ENCODE measurements around the gene TIAM2.
"Not testable (repeated sequence)": the region's sequence is repeated elsewhere in the genome, so short reads cannot be mapped to it uniquely, and the experiment has no call there.

The TIAM2 gene

DNA sequence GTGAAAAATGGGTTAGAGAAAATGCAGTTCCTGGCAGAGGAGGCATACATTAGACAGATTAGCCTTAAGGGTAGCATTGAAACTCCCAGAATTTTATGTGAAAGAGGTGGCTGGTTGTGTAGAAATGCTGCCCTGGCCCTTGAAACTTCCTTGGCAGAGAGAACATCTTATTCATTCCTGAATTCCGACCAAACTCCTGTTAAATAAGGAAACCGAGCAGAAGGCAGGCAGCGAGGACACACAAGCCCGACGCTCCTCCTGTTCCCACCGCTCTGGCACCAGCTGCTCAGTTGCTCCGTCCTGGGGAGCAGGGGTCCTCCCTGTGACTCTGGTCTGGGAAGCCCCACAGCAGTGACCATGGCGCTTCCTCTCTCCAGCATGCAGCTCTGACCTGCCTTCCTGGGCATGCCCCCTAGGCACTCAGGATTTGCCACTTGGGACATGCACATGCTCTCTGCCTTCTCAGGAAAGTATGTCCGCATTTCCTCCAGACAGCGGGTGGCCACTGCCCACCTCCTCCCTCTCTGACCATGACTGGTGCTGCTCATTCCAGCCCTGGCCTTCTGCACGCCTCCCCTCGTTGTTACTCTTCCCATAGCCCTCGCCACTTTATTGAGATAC lies 233.5 kb downstream of the TIAM2 start:
- DNase-seq (ENCODE audit: low spot score) = no peak
- in situ Hi-C loops (cut with MboI; ENCODE audit: low pct_unique_long_range_greater_than_20kb, low sequenced_read_pairs, unreplicated experiment) = no loop called here
- TF ChIP-seq, protein P1, sequence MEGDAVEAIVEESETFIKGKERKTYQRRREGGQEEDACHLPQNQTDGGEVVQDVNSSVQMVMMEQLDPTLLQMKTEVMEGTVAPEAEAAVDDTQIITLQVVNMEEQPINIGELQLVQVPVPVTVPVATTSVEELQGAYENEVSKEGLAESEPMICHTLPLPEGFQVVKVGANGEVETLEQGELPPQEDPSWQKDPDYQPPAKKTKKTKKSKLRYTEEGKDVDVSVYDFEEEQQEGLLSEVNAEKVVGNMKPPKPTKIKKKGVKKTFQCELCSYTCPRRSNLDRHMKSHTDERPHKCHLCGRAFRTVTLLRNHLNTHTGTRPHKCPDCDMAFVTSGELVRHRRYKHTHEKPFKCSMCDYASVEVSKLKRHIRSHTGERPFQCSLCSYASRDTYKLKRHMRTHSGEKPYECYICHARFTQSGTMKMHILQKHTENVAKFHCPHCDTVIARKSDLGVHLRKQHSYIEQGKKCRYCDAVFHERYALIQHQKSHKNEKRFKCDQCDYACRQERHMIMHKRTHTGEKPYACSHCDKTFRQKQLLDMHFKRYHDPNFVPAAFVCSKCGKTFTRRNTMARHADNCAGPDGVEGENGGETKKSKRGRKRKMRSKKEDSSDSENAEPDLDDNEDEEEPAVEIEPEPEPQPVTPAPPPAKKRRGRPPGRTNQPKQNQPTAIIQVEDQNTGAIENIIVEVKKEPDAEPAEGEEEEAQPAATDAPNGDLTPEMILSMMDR (IDR thresholded peaks at IDR 0.05; ENCODE audit: extremely low read depth, insufficient read depth, missing control alignments) = no peak

DNA sequence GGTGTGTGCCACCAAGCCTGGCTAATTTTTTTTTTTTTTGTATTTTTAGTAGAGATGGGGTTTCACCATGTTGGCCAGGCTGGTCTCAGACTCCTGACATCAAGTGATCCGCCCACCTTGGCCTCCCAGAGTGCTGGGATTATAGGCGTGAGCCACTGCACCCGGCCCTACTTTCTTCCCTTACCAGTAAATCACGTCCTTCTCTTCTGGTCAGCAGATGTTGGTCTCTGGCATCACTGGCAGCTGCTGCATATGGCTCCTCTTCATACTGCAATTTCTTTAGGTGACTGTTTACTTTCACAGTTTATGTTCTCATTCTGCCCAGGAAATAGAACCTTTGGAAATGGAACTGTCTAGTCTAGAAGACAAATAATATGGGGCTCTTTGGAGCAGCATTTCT lies 235.9 kb downstream of the TIAM2 start:
- not testable (repeated sequence) for DNase-seq (ENCODE audit: low spot score)

DNA sequence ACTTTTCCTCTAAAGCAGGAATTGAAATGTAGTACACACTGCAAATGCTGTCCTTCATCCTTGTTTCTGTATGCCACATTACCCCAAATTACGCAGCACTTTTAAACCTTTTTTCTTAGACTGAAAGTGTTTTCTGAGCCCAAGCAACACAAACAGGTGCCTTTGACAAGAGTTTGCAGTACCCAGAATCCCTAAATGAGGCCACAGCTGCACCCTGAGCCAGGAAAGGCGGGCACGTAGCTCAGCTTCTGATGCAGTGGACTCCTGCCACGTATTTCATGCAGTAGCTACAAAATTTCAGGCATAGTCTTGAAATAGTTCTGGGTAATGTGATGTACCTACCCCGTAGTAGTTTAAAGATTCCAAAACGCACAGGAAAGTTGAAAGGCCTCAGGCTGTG lies 237.7 kb downstream of the TIAM2 start:
- TF ChIP-seq, protein P1 (IDR thresholded peaks at IDR 0.05; ENCODE audit: extremely low read depth, insufficient read depth, missing control alignments) = no peak
- DNase-seq (ENCODE audit: low spot score) = no peak
- in situ Hi-C loops (cut with MboI; ENCODE audit: low pct_unique_long_range_greater_than_20kb, low sequenced_read_pairs, unreplicated experiment) = no loop called here

More for the DNA sequence above, 235.9 kb downstream of the TIAM2 start:
- in situ Hi-C loops (cut with MboI; ENCODE audit: low pct_unique_long_range_greater_than_20kb, low sequenced_read_pairs, unreplicated experiment) = not testable (repeated sequence)

DNA sequence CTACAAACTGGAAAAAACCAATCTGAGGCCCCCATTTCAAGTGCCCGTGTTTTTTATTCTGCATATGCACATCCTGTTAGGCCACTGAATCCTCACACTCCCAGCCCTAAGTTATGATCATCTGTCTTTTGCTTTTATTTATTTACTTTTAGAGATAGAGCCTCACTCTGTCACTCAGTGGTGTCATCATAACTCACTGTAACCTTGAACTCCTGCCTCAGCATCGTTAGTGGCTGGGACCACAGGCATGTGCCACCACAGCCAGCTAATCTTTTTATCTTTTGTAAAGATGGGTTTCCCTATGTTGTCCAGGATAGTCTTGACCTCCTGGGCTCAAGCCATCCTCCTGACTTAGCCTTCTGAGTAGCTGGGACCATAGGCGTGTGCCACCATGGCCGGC lies 239.1 kb downstream of the TIAM2 start:
- TF ChIP-seq, protein P1 (IDR thresholded peaks at IDR 0.05; ENCODE audit: extremely low read depth, insufficient read depth, missing control alignments) = no peak
- DNase-seq (ENCODE audit: low spot score) = no peak
- in situ Hi-C loops (cut with MboI; ENCODE audit: low pct_unique_long_range_greater_than_20kb, low sequenced_read_pairs, unreplicated experiment) = no loop called here

DNA sequence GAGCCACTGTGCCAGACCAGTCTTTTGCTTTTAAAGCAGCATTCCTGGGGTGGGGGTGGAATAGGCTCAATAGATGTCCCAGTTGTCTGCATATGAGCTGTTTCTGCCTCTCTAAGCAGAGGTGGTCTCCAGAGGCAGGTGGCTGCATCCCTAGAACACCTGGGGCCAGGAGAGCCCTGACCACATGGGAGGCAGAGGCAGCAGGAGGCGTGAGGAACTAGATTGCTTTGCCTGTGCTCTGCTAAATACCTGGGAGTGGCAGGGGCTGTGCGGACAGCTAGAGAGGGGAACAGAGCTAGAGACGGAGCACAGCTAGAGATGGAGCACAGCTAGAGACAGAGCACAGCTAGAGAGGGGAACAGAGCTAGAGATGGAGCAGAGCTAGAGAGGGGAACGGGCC lies 239.6 kb downstream of the TIAM2 start:
- in situ Hi-C loops (cut with MboI; ENCODE audit: low pct_unique_long_range_greater_than_20kb, low sequenced_read_pairs, unreplicated experiment) = no loop called here
- TF ChIP-seq, protein P1 (IDR thresholded peaks at IDR 0.05; ENCODE audit: extremely low read depth, insufficient read depth, missing control alignments) = no peak
- DNase-seq (ENCODE audit: low spot score) = no peak

DNA sequence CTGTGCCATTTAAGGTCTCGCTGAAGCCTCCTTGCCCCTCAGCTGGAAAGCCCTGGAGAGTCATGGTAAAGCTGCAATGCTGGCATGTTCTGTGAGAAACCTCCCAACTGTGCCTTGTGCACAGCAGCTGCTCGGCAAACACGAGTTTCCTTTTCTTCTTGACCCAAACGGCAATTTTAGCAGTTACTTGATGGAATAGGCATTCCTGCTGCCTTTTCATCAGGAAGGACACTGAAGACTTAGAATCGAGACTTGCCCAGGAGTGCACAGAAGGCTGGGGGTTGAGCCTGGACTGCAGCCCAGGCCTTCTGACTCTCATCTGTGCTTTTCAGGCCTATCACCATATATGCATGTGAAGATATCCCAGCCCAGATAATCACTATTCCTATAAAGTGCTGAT lies 240.0 kb downstream of the TIAM2 start:
- TF ChIP-seq, protein P1 (IDR thresholded peaks at IDR 0.05; ENCODE audit: extremely low read depth, insufficient read depth, missing control alignments) = no peak
- in situ Hi-C loops (cut with MboI; ENCODE audit: low pct_unique_long_range_greater_than_20kb, low sequenced_read_pairs, unreplicated experiment) = no loop called here
- DNase-seq (ENCODE audit: low spot score) = no peak

DNA sequence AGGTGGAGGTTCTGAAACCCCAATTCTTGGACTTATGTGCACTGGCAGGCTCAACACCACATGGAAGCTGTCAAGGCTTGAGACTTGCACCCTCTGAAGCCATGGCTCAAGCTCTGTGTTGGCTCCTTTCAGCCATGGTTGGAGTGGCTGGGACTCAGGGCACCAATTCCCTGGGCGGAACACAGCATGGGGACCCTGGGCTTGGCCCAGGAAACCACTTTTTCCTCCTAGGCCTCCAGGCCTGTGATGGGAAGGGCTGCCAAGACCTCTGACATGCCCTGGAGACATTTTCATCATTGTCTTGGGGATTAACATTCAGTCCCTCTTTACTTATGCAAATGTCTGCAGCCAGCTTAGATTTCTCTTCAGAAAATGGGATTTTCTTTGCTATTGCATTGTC lies 242.5 kb downstream of the TIAM2 start:
- TF ChIP-seq, protein P1 (IDR thresholded peaks at IDR 0.05; ENCODE audit: extremely low read depth, insufficient read depth, missing control alignments) = no peak
- DNase-seq (ENCODE audit: low spot score) = no peak
- in situ Hi-C loops (cut with MboI; ENCODE audit: low pct_unique_long_range_greater_than_20kb, low sequenced_read_pairs, unreplicated experiment) = no loop called here
